SU-DHL-6 (cell line): Measurements from ENCODE around the gene COL4A2.

Experiments used
- H2AFZ ChIP-seq: fragments of 200-600 bp; sonication (generic); 2 replicates; pipeline ENCODE4 v1.6.1; 2014; ENCODE audit warnings: low read depth, mild to moderate bottlenecking, moderate library complexity, mixed read lengths, antibody characterized with exemption, low read length; ENCODE audit not compliant: severe bottlenecking
- H3F3A ChIP-seq: fragments of 200-600 bp; shearing (Covaris generic); 2 replicates; pipeline ENCODE4 v1.6.0; 2016; ENCODE audit warnings: antibody characterized with exemption, mild to moderate bottlenecking; ENCODE audit not compliant: insufficient read depth
- H3K27ac ChIP-seq: fragments of 200-600 bp; sonication (generic); 2 replicates; pipeline ENCODE4 v1.5.1; 2016; ENCODE audit warnings: low read depth, mild to moderate bottlenecking, low read length, moderate library complexity, mixed read lengths
- H3K27me3 ChIP-seq: fragments of 200-600 bp; sonication (generic), shearing (Covaris generic); 2 replicates; pipeline ENCODE4 v1.6.0; 2014; ENCODE audit warnings: mild to moderate bottlenecking, low read length
- H3K36me3 ChIP-seq: fragments of 200-600 bp; sonication (generic); 2 replicates; pipeline ENCODE4 v1.6.1; 2014; ENCODE audit warnings: mild to moderate bottlenecking, low read length, mixed read lengths
- H3K4me2 ChIP-seq: fragments of 300-600, 200-600 bp; shearing (Covaris generic), sonication (generic); 2 replicates; pipeline ENCODE4 v1.6.0; 2014; ENCODE audit warnings: low read length, low read depth, mild to moderate bottlenecking; ENCODE audit not compliant: poor library complexity, severe bottlenecking
- H3K4me3 ChIP-seq: fragments of 200-600 bp; sonication (generic); 2 replicates; pipeline ENCODE4 v1.5.1; 2014; ENCODE audit warnings: antibody characterized with exemption, low read length, mild to moderate bottlenecking, mixed read lengths; ENCODE audit not compliant: insufficient read depth, poor library complexity, severe bottlenecking
- H3K79me2 ChIP-seq: fragments of 200-600 bp; sonication (generic); 2 replicates; pipeline ENCODE4 v1.6.1; 2014; ENCODE audit warnings: mild to moderate bottlenecking, low read length, moderate library complexity; ENCODE audit not compliant: insufficient read depth
- H3K9ac ChIP-seq: fragments of 200-600 bp; sonication (generic); 2 replicates; pipeline ENCODE4 v1.7.0; 2014; ENCODE audit warnings: mild to moderate bottlenecking, low read length
- H3K9me2 ChIP-seq: fragments of 200-600 bp; sonication (generic); replicated peaks from 2 replicates; pipeline ENCODE4 v1.6.1; 2014; ENCODE audit warnings: low read length; ENCODE audit not compliant: insufficient read depth
- H3K9me3 ChIP-seq: fragments of 200-600 bp; sonication (generic); 2 replicates; pipeline ENCODE4 v1.6.1; 2014; ENCODE audit warnings: low read length, mixed read lengths; ENCODE audit not compliant: insufficient read depth
- H4K20me1 ChIP-seq: fragments of 200-600 bp; sonication (generic); 2 replicates; pipeline ENCODE4 v1.6.1; 2014; ENCODE audit warnings: low read depth, mild to moderate bottlenecking, antibody characterized with exemption, low read length, moderate library complexity, mixed read lengths
- EZH2phosphoT487 ChIP-seq: fragments of 200-600 bp; sonication (generic), shearing (Covaris generic); conservative IDR thresholded peaks from 2 replicates; pipeline ENCODE4 v1.6.1; 2018; ENCODE audit warnings: mild to moderate bottlenecking, antibody characterized with exemption, low read length, moderate library complexity, mixed read lengths
- TF ChIP-seq, protein P1 (sequence below): fragments of 200-600 bp; sonication (generic); IDR thresholded peaks from one replicate; pipeline ENCODE4 v1.5.1; 2017; ENCODE audit warnings: antibody characterized with exemption, mild to moderate bottlenecking, low read length, moderate library complexity; ENCODE audit not compliant: insufficient read depth, poor library complexity, severe bottlenecking

Gene COL4A2

DNA sequence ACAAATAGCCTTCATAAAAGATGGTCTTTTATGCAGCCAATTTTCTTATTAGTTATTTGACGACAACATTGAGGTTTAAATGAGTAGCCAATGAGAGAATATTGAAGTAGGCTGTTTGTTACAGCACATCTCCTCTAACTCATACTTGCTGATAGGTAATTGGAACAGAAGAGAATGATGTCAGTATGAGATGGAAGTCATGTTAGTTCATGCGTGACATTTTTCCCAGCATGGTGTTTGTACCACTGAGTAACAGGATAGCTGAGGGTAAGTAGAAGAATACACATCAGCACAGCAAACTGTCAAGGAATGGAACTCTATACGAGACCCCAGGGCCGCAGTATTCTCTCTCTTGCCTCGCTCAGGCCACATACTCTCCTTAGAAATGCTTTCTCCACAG, 37.2 kb downstream of the COL4A2 start:
- Histone ChIP-seq H2AFZ (no peak overlapping the region), H3K9me2 (no peaks in the 10 kb centered on the region), H3K9ac (no peak overlapping the region), H3K4me3 (no peak overlapping the region), H3K27me3 (no peaks in the 10 kb centered on the region), H3K36me3 (no peaks in the 10 kb centered on the region), H3K79me2 (no peaks in the 10 kb centered on the region), H3F3A (no peaks in the 10 kb centered on the region), H4K20me1 (no peaks in the 10 kb centered on the region), H3K9me3 (no peaks in the 10 kb centered on the region), H3K4me2 (no peak overlapping the region), H3K27ac (no peak overlapping the region)
- TF ChIP-seq, protein P1, sequence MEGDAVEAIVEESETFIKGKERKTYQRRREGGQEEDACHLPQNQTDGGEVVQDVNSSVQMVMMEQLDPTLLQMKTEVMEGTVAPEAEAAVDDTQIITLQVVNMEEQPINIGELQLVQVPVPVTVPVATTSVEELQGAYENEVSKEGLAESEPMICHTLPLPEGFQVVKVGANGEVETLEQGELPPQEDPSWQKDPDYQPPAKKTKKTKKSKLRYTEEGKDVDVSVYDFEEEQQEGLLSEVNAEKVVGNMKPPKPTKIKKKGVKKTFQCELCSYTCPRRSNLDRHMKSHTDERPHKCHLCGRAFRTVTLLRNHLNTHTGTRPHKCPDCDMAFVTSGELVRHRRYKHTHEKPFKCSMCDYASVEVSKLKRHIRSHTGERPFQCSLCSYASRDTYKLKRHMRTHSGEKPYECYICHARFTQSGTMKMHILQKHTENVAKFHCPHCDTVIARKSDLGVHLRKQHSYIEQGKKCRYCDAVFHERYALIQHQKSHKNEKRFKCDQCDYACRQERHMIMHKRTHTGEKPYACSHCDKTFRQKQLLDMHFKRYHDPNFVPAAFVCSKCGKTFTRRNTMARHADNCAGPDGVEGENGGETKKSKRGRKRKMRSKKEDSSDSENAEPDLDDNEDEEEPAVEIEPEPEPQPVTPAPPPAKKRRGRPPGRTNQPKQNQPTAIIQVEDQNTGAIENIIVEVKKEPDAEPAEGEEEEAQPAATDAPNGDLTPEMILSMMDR = no peak
- TF ChIP-seq EZH2phosphoT487 = no peak

DNA sequence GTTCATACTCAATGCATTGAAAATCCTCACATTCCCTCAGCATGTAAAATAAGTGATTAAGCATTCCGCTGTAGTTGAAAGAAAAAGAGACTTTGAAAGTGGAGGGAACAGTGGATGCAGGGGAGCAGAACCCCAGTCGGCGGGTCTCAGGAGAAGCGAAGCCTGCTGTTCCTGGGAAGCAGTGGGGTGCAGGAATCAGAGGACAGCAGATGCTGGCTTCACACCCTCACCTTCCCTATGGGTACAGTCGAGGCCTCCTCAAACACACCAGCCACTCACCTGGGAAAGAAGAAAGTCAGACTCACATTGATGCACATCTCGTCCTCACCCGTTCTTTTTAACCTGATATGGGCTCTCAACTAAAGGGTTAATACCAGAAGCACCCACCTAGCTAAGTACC, 38.2 kb downstream of the COL4A2 start:
- H3K79me2 ChIP-seq = no peaks in the 10 kb centered on the region
- H3K36me3 ChIP-seq = no peaks in the 10 kb centered on the region
- no peak overlapping the region for H2AFZ ChIP-seq
- no peak overlapping the region for H3K4me3 ChIP-seq
- no peak overlapping the region for H3K27ac ChIP-seq
- H3K9ac ChIP-seq = no peak overlapping the region
- no peak overlapping the region for H3K4me2 ChIP-seq
- H3F3A ChIP-seq = no peaks in the 10 kb centered on the region
- TF ChIP-seq EZH2phosphoT487 = no peak
- TF ChIP-seq, protein P1 = no peak
- H3K27me3 ChIP-seq = no peaks in the 10 kb centered on the region
- H3K9me3 ChIP-seq = no peaks in the 10 kb centered on the region
- no peaks in the 10 kb centered on the region for H4K20me1 ChIP-seq
- no peaks in the 10 kb centered on the region for H3K9me2 ChIP-seq

GRCh38 chr13:110345701-110346100, 38.6 kb downstream of the COL4A2 start:
- Histone ChIP-seq H2AFZ (no peak overlapping the region), H3K4me3 (no peak overlapping the region), H3K27ac (no peak overlapping the region), H3K36me3 (no peaks in the 10 kb centered on the region), H3K79me2 (no peaks in the 10 kb centered on the region), H3K27me3 (no peaks in the 10 kb centered on the region), H3F3A (no peaks in the 10 kb centered on the region), H3K9me2 (no peaks in the 10 kb centered on the region), H3K4me2 (no peak overlapping the region), H3K9me3 (no peaks in the 10 kb centered on the region), H4K20me1 (no peaks in the 10 kb centered on the region), H3K9ac (no peak overlapping the region)
- TF ChIP-seq, protein P1 = no peak
- no peak for TF ChIP-seq EZH2phosphoT487

- Histone ChIP-seq H3K36me3 (no peaks in the 10 kb centered on the region), H3K4me3 (no peak overlapping the region), H3K9me3 (no peaks in the 10 kb centered on the region), H3K9ac (no peak overlapping the region), H3K4me2 (no peak overlapping the region), H3K9me2 (no peaks in the 10 kb centered on the region), H4K20me1 (no peaks in the 10 kb centered on the region), H3K27ac (no peak overlapping the region), H3K27me3 (no peaks in the 10 kb centered on the region), H2AFZ (no peak overlapping the region), H3K79me2 (no peaks in the 10 kb centered on the region), H3F3A (no peaks in the 10 kb centered on the region)
- TF ChIP-seq, protein P1 = no peak
- TF ChIP-seq EZH2phosphoT487 = no peak
Measured at GRCh38 chr13:110346661-110347067, 39.6 kb downstream of the COL4A2 start.
